Activated CD4-positive, alpha-beta T cell treated with anti-CD3 and anti-CD28 coated beads for 36 hours (primary cell): Measurements from ENCODE around the gene TMEM174. TPM values are rescaled to one million over a fixed set of nuclear protein-coding genes. Genes with fewer than 3 reads are reported as not detected.

ENCODE experiments used
- ATAC-seq: fragments of 200-7000 bp; cut with Tn5 transposase; one replicate; pipeline ENCODE4 v1.10.0; 2021; ENCODE audit warnings: mild to moderate bottlenecking, moderate library complexity
- CTCF ChIA-PET: fragments of 350-600 bp; sonication (Branson Sonifier 250); formaldehyde crosslinking; loops from one replicate; lab custom pipeline; 2021; ENCODE audit warnings: antibody characterized with exemption; lab: Charles Lee
- POLR2A ChIA-PET: fragments of 350-600 bp; sonication (Branson Sonifier 250); formaldehyde crosslinking; loops from one replicate; lab custom pipeline; 2021; ENCODE audit warnings: antibody characterized with exemption, inconsistent platforms; lab: Charles Lee
- DNase-seq: peaks from one replicate; pipeline ENCODE4 v3.0.0-alpha.2; 2020
- H3K27ac Mint-ChIP-seq: one replicate; pipeline ENCODE4 v1.8.0; 2021; ENCODE audit warnings: mixed read lengths
- H3K27me3 Mint-ChIP-seq: one replicate; pipeline ENCODE4 v1.8.0; 2021; ENCODE audit warnings: mixed read lengths
- H3K36me3 Mint-ChIP-seq: one replicate; pipeline ENCODE4 v1.8.0; 2021; ENCODE audit warnings: low read depth, mixed read lengths
- H3K4me1 Mint-ChIP-seq: one replicate; pipeline ENCODE4 v1.8.0; 2021; ENCODE audit warnings: mixed read lengths
- H3K4me3 Mint-ChIP-seq: one replicate; pipeline ENCODE4 v1.8.0; 2021; ENCODE audit warnings: mild to moderate bottlenecking, moderate library complexity, mixed read lengths
- H3K9me3 Mint-ChIP-seq: one replicate; pipeline ENCODE4 v1.8.0; 2021; ENCODE audit warnings: low read depth, mixed read lengths
- intact Hi-C, 2 experiments: fragments of 100-400 bp; cut with DNase I in 1 of 2; cut with micrococcal nuclease in 1 of 2; formaldehyde crosslinking; loops; one replicate each; pipeline versions ENCODE4 v1.14.2 to v1.15.1; 2022 to 2024; cut with DNase I, micrococcal nuclease
- total RNA-seq, 2 experiments: library from RNA; stranded (reverse); gene quantifications; one replicate each; pipeline ENCODE4 v1.2.3, GENCODE V29; 2021

TMEM174 gene
- total RNA-seq, 2 experiments from 2014 or later = not detected

DNA sequence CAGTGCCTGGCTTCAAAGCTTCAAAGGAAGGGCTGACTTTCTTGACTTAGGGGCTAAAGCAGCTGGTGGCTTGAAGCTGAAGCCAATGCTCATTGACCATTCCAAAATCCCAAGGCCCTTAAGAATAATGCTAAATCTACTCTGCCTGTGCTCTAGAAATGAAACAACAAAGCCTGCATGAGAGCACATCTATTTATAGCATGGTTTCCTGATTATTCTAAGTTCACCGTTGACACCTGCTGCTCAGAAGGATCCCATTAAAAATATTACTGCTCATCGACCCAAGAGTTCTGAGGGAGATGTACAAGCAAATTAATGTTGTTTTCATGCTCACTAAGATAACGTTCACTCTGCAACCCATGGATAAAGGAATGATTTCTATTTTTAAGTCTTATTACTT lies 6.7 kb downstream of the TMEM174 start:
- CTCF ChIA-PET = interaction anchor here (1.2 to 1.4 kb wide), 3 partner anchors 9 to 37 kb away, joined by 3 to 6 read pairs (median 3); no protein-coding TSS in a partner anchor

DNA sequence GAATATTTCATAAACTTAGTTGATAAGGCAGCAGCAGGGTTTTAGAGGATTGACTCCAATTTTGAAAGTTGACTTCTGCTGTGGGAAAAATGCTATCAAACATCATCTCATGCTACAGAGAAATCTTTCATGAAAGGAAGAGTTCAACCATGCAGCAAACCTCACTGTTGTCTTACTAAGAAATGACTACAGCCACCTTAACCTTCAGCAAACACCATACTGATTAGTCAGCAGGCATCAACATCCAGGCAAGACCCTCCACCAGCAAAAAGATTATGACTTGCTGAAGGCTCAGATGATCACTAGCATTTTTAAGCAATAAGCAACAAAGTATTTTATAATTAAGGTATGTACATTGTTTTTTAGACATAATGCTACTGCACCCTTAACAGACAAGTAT lies 7.6 kb downstream of the TMEM174 start:
- no peak overlapping the region for H3K4me3 Mint-ChIP-seq
- CTCF ChIA-PET = no interaction called here
- peaks cover 1% of the 10 kb centered on the region for H3K36me3 Mint-ChIP-seq
- peaks cover 2% of the 10 kb centered on the region for H3K9me3 Mint-ChIP-seq
- H3K27ac Mint-ChIP-seq = no peak overlapping the region
- intact Hi-C loops = no loop called here
- H3K27me3 Mint-ChIP-seq = peaks cover 62% of the 10 kb centered on the region
- ATAC-seq (no peak), DNase-seq (no peak)
- no peaks in the 10 kb centered on the region for H3K4me1 Mint-ChIP-seq
- POLR2A ChIA-PET = no interaction called here

More for the DNA sequence above, 6.7 kb downstream of the TMEM174 start:
- ATAC-seq = no peak
- no peak for DNase-seq
- Mint-ChIP-seq H3K4me1 (no peaks in the 10 kb centered on the region), H3K27ac (no peak overlapping the region), H3K27me3 (peaks cover 65% of the 10 kb centered on the region), H3K9me3 (no peaks in the 10 kb centered on the region), H3K4me3 (no peak overlapping the region), H3K36me3 (no peaks in the 10 kb centered on the region)
- POLR2A ChIA-PET = no interaction called here
- intact Hi-C loops = no loop called here

- Mint-ChIP-seq H3K9me3 (peaks cover 2% of the 10 kb centered on the region), H3K36me3 (peaks cover 1% of the 10 kb centered on the region), H3K27me3 (peaks cover 52% of the 10 kb centered on the region), H3K4me3 (no peak overlapping the region), H3K27ac (no peak overlapping the region), H3K4me1 (no peaks in the 10 kb centered on the region)
- intact Hi-C loops = no loop called here
- ChIA-PET CTCF (no interaction called here), POLR2A (no interaction called here)
- ATAC-seq = no peak
- no peak for DNase-seq
Observed at GRCh38 chr5:73182307-73182706, 9.3 kb downstream of the TMEM174 start.

DNA sequence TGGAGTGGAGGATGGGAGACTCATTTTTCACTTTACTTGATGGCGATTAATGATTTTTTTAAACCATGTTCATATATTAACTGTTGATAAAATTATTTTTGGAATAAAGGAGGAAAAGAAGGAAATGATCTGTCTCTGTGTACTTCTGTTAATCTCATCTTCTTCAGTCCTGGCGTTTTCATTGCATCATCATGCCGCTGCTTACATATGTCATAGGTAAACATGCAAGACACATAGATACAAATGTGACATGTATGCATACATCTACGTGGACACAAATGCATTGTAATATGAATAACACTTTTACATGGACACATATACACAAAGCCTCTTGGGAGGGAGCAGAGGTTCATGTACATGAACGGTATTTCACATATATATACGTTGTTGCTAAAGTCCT lies 10.0 kb downstream of the TMEM174 start:
- H3K4me1 Mint-ChIP-seq = no peaks in the 10 kb centered on the region
- ATAC-seq = no peak
- peaks cover 55% of the 10 kb centered on the region for H3K27me3 Mint-ChIP-seq
- H3K9me3 Mint-ChIP-seq = peaks cover 2% of the 10 kb centered on the region
- intact Hi-C loops = no loop called here
- no peak overlapping the region for H3K4me3 Mint-ChIP-seq
- CTCF ChIA-PET = no interaction called here
- DNase-seq = no peak
- POLR2A ChIA-PET = no interaction called here
- peaks cover 1% of the 10 kb centered on the region for H3K36me3 Mint-ChIP-seq
- no peak overlapping the region for H3K27ac Mint-ChIP-seq

- POLR2A ChIA-PET = no interaction called here
- H3K36me3 Mint-ChIP-seq = peaks cover 1% of the 10 kb centered on the region
- CTCF ChIA-PET = no interaction called here
- DNase-seq (no peak), ATAC-seq (no peak)
- intact Hi-C loops = no loop called here
- no peak overlapping the region for H3K27ac Mint-ChIP-seq
- no peaks in the 10 kb centered on the region for H3K4me1 Mint-ChIP-seq
- H3K27me3 Mint-ChIP-seq = peaks cover 51% of the 10 kb centered on the region
- no peak overlapping the region for H3K4me3 Mint-ChIP-seq
- H3K9me3 Mint-ChIP-seq = peaks cover 2% of the 10 kb centered on the region
Observed at GRCh38 chr5:73183481-73183891, 10.5 kb downstream of the TMEM174 start.

DNA sequence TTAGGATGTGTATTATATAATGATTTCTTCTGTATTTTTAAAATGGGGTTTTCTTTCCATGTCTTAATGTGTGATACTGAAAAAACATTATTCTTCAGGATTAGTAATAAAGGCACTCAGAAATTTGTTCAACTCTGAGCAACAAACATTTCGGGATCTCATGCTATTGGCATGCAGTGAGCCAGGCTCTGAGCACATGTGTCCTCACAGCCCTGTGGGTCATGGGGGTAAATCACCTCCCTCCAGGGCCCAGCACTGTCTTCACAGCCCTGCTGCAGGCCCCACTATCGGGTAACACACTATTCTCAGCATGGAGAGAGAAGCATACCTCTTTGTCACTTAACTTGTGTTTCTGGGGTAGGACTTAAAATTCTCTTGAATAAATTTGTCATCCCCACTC lies 14.0 kb downstream of the TMEM174 start:
- H3K4me1 Mint-ChIP-seq = no peaks in the 10 kb centered on the region
- no peak for ATAC-seq
- H3K4me3 Mint-ChIP-seq = no peak overlapping the region
- peaks cover 2% of the 10 kb centered on the region for H3K9me3 Mint-ChIP-seq
- ChIA-PET CTCF (no interaction called here), POLR2A (no interaction called here)
- no peak for DNase-seq
- intact Hi-C loops = no loop called here
- no peak overlapping the region for H3K27ac Mint-ChIP-seq
- H3K36me3 Mint-ChIP-seq = peaks cover 1% of the 10 kb centered on the region
- H3K27me3 Mint-ChIP-seq = peaks cover 46% of the 10 kb centered on the region

DNA sequence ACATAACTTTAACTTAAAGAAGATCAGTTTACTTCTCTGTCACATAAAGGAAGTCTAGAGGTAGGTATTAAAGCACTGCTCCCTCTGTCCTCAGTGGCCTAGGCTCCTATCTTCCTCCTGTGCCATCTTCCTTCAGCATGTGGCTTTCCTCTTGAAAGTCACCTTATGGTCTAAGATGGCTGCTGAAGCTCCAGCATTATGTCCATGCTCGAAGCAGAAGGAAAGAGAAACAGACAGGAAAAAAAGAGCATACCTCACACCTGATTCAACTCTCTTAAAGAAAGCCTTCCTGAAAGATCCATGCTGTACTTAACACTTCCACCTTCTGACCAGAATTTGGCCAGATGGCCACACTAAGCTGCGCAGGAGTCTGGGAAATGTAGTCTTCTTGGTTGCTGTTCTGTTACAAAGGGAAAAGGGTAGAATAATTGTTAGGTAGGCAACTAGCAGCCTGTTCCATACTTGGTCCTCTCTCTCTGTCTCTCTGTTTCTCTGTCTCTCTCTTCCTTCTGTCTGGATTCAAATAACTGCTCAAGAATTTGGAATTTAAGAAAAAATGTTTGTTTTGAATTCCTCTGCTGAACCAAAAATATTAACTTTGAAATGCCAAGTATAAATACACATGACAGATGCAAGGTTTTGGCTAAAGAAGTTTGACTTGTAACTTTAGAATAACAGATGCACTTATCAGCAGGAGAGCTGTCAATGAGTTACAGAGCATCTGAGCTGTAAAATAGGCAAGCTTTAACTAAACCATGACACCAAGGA lies 16.0 kb downstream of the TMEM174 start:
- Mint-ChIP-seq H3K4me1 (no peaks in the 10 kb centered on the region), H3K9me3 (peaks cover 2% of the 10 kb centered on the region), H3K4me3 (no peak overlapping the region), H3K27me3 (peaks cover 45% of the 10 kb centered on the region), H3K36me3 (peaks cover 1% of the 10 kb centered on the region), H3K27ac (no peak overlapping the region)
- ChIA-PET CTCF (interaction anchor here (2.5 kb wide), 1 partner anchor 12 kb away, joined by 11 read pairs; no protein-coding TSS in a partner anchor), POLR2A (no interaction called here)
- DNase-seq (no peak), ATAC-seq (no peak)
- intact Hi-C loops = no loop called here

DNA sequence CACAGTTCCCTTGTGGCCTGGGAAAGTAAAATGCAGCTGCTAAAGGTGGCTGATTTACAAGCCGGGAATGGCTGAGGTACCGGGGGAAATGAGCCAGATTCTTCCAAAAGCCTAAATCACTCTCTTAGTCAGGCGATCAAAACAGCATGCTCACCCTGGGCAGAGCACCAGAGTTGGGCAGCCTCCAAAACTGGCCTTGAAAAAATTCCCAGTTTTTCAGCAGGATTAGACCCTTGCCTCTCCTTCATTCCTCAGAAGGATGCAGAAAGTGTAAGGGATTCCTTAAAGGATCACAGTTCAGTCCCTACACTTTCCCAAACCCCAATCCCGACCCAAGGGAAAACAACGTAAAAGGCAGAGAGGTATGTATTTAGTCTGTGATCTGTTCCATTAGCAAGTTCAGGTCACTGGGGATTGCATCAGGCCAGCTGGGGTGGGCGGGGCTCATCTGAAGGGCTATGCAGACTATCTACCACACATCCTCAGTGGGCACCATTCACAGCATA lies 16.9 kb downstream of the TMEM174 start:
- Mint-ChIP-seq H3K36me3 (peaks cover 1% of the 10 kb centered on the region), H3K27me3 (peaks cover 45% of the 10 kb centered on the region), H3K4me3 (no peak overlapping the region), H3K27ac (no peak overlapping the region), H3K9me3 (peaks cover 2% of the 10 kb centered on the region), H3K4me1 (no peaks in the 10 kb centered on the region)
- CTCF ChIA-PET = interaction anchor here (2.5 kb wide), 1 partner anchor 11 kb away, joined by 11 read pairs; no protein-coding TSS in a partner anchor
- ATAC-seq (no peak), DNase-seq (no peak)
- intact Hi-C loops = no loop called here
- POLR2A ChIA-PET = no interaction called here

DNA sequence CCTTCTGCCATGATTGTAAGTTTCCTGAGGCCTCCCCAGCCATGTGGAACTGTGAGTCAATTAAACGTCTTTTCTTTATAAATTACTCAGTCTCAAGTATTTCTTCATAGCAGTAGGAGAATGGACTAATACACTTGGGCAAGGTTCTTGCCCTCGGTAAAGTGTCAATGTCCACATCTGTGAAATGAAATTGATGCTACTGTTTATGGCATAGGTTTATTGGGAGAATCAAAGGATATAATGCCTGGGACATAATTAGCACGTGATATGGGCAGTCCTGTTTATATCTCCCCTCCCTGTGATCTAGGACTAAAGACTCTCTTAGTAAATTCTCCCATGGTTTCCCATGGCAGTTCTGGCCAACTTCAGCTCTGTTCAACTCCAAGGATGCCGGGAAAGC lies 19.4 kb downstream of the TMEM174 start:
- Mint-ChIP-seq H3K27me3 (peaks cover 59% of the 10 kb centered on the region), H3K4me3 (no peak overlapping the region), H3K27ac (no peak overlapping the region), H3K4me1 (no peaks in the 10 kb centered on the region), H3K36me3 (no peaks in the 10 kb centered on the region), H3K9me3 (no peaks in the 10 kb centered on the region)
- DNase-seq (no peak), ATAC-seq (no peak)
- intact Hi-C loops = no loop called here
- ChIA-PET CTCF (no interaction called here), POLR2A (no interaction called here)

DNA sequence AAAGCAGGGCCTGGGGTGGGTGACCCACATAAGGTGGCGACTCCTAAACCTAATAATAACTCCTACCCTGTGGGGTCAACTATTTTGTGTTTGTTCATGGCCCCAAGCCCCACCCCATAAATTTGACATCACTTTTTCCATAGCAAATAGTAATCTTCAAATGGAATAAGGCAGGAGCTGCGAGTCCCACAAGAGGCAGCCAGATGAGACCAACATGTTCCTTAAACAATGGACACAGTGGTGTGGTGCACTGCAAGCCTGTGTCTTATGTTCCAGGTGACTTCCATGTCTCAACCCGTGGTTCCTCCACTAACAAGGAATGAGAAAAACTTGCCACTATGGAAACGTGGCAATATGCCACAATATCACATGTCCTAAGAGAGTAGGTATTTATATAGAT lies 20.6 kb downstream of the TMEM174 start:
- ChIA-PET POLR2A (no interaction called here), CTCF (interaction anchor here (1.3 kb wide), 1 partner anchor 22 kb away, joined by 4 read pairs; no protein-coding TSS in a partner anchor)
- Mint-ChIP-seq H3K4me1 (no peaks in the 10 kb centered on the region), H3K36me3 (no peaks in the 10 kb centered on the region), H3K4me3 (no peak overlapping the region), H3K27ac (no peak overlapping the region), H3K27me3 (peaks cover 57% of the 10 kb centered on the region), H3K9me3 (no peaks in the 10 kb centered on the region)
- ATAC-seq (no peak), DNase-seq (no peak)
- intact Hi-C loops = no loop called here

GRCh38 chr5:73196201-73196600 lies 23.2 kb downstream of the TMEM174 start:
- H3K36me3 Mint-ChIP-seq = no peaks in the 10 kb centered on the region
- POLR2A ChIA-PET = no interaction called here
- peaks cover 59% of the 10 kb centered on the region for H3K27me3 Mint-ChIP-seq
- H3K4me1 Mint-ChIP-seq = no peaks in the 10 kb centered on the region
- no peak for ATAC-seq
- DNase-seq = no peak
- H3K27ac Mint-ChIP-seq = no peak overlapping the region
- no peaks in the 10 kb centered on the region for H3K9me3 Mint-ChIP-seq
- no peak overlapping the region for H3K4me3 Mint-ChIP-seq
- intact Hi-C loops = no loop called here
- CTCF ChIA-PET = interaction anchor here (0.6 to 1.4 kb wide), 4 partner anchors 22 to 114 kb away, joined by 3 to 4 read pairs (median 3); no protein-coding TSS in a partner anchor
